ENCODE results near the gene INO80E.
"Not testable (repeated sequence)": the region's sequence is repeated elsewhere in the genome, so short reads cannot be mapped to it uniquely, and the experiment has no call there.

INO80E gene

DNA sequence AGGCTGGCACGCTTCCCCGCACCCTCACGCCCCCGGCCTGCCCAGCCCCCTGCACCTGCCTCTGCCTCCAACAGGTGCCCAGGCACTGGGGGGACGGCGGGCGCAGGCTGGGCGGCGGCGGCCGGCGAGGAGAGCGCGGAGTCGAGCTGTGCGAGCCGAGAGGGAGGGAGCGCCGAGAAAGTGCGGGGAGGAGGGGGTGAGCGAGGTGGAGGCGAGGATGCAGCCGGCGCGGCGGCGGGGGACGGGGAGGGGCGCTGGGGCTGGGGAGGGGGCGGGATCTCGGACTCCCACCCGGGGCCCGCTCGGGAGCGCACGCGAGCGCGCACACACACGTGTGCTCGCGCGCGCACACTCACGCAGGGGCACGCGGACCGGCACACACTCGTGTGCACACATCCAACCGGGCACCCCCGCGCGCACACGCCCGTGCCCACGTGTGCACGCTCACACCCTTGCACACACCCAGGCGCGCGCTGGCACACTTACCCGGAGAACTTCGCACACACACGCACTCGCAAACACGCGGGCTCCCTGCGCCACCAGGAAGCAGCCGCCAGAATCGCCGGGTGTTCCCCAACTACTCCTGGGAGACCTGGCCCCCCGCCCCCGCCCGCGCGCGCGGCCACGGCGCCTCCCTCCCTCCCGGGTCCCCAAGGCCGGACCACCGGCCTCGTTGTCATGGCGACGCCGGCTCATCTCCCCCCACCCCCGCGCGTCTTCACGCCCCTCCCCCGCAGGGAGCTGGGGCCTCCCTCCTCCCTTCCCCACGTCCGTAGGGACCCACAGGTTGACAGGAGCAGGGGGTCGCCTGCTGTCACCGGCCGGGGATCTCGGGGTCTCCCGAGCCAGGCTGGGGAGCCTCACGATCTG is 15.0 kb downstream of the INO80E start, which contains the start of gene DOC2A:
TSS of gene DOC2A (minus strand) at position 184 of the 870 bp plus-strand sequence. CDS start 805 bp downstream, outside the sequence.
- DNase-seq: no peak

DNA sequence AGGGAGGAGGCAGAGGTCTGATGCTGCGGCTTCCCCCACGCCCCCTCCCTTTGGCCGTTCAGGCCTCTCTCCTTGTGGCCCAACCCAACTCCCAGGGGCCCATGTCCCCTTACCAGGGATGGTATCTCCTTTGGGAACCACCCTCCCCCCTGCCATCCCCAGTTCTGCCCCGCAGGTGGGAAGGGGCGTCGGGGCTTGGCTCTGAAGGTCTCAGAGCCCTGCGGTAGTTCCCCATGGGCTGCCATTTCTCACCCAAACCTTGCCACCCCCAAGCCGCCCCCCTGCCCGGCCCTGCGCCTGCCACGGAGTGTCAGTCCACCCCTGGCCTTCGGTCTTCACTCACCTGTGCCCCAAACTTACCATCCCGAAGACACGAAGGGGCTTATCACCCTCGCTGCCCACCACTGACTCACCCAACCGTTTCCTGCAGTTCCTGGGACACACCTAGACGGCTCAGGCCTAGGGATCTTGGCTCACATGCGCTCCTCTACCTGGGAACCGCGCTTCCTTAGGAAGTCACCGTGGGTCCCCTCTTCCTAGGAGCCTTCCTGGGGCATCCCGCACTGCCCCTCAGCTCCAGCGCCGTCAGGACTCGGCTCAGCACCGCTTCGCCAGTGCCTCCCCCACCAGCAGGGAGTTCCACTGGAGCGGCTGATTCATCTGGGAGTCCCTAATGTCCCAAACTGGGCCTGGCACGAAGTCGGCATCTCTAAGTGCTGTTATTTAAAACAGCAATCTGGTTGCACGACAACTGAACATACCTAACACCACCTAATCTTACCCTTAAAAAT is 15.9 kb downstream of the INO80E start:
- DNase-seq: no peak

DNA sequence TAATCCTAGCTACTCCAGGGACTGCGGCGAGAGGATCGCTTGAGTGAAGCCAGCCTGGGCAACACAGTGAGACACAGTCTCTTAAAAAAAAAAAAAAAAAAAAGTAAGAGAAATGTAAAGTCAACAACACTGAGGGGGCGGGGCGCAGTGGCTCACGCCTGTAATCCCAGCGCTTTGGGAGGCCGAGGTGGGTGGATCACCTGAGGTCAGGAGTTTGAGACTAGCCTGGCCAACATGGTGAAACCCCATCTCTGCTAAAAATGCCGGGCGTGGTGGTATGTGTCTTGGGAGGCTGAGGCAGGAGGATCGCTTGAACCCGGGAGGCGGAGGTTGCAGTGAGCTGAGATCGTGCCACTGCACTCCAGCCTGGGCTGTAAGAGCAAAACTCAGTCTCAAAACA is 16.6 kb downstream of the INO80E start:
- DNase-seq: not testable (repeated sequence)

DNA sequence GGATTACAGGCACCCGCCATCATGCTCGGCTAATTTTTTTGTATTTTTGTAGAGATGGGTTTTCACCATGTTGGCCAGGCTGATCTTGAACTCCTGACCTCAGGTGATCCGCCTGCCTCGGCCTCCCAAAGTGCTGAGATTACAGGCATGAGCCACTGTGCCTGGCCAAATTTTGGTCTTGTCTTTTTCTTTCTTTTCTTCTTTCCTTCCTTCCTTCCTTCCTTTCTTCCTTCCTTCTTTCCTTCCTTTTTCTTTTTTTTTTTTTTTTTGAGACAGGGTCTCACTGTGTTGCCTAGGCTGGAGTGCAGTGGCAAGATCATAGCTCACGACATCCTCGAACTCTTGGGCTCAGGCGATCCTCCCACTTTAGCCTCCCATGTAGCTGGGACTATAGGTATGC is 19.4 kb downstream of the INO80E start:
- not testable (repeated sequence) for DNase-seq

DNA sequence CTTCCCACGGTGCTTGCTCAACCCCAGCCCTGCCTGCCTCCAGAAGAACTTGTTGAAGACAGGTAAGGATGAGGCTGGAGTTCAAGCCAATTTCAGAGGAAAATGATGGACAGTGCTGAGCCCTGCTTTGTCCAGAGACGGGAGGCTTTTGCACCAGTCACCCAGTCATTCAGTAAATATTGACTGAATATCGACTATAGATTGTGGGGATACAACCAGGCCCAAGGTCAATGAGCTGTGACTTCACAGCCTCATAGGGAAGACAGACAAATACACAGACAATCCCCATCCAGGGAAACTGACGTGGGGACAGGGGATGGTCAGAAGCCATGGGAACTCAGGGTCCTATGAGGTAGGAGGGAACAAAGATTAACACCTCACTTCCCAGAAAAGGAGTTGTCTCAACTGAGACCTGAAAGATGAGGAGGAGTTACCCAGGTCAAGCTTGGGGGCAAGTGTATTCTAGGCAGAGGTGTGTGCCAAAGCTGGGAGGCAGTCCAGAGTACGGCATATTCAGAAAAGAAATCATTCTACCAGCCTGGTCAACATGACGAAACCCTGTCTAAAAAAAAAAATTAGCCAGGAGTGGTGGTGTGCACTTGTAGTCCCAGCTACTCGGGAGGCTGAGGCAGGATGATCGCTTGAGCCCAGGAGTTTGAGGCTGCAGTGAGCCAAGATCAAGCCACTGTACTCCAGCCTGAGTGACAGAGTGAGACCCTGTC is 20.7 kb downstream of the INO80E start:
- no peak for DNase-seq

DNA sequence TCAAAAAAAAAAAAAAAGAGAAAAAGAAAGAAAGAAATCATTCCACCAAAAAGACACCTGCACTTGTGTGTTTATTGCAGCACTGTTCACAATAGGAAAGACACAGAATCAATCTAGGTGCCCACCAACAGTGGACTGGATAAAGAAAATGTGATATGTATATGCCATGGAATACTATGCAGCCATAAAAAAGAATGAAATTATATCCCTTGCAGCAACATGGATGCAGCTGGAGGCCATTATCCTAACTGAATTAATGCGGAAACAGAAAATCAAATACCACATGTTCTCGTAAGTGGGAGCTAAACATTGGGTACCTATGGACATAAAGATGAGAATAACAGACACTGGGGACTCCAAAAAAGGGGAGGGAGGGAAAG is 21.2 kb downstream of the INO80E start:
- DNase-seq: no peak

DNA sequence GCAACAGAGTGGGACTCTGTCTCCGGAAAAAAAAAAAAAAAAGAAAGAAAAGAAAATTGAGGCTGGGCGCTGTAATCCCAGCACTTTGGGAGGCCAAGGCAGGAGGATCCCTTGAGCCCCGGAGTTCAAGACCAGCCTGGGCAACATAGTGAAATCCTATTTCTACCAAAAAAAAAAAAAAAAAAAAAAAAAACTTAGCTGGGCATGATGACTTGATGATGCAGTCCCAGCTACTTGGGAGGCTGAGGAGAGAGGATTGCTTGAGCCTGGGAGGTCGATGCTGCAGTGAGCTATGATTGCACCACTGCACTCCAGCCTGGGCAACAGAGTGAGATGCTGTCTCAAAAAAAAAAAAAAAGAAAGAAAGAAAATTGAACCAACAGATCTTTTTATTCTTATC is 21.9 kb downstream of the INO80E start:
- DNase-seq: not testable (repeated sequence)

DNA sequence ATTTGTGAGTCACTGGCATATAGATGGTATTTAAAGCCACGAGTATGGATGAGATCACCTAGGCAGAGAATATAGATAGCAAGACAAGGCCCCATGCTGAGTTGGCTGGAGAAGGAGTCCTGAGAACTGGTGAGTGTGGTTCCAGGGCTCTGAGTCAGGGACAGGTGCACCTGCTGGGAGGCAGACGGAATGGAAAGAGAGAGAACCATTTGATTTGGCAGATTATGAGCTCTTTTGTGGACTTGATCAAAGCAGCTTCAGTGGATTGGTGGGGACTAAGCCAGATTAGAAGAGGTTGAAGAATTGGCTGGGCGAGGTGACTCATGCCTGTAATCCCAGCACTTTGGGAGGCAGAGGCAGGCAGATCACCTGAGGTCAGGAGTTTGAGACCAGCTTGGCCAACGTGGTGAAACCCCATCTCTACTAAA is 22.7 kb downstream of the INO80E start:
- DNase-seq: no peak

DNA sequence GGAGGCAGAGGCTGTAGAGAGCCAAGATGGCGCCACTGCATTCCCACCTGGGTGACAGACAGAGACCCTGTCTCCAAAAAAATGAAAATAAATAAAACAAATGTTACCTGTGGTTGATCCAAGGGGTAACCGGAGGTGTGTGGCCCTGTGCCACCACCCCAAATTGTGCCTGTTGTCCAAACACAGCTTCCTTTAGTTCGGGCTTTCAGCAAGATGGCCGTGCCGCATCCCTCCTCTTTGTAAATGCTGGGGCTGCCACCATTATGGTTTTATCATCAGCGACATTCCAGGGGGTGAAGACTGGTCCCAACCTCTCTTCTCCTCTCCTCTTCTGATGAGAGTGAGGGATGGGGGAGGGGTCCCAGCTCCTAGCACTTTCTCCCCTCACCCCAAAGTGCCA is 26.8 kb downstream of the INO80E start, which contains the start of gene C16orf92:
TSS of gene C16orf92 (plus strand) at position 312 of the 400 bp plus-strand sequence. CDS start 143 bp downstream, outside the sequence.
- no peak for DNase-seq

DNA sequence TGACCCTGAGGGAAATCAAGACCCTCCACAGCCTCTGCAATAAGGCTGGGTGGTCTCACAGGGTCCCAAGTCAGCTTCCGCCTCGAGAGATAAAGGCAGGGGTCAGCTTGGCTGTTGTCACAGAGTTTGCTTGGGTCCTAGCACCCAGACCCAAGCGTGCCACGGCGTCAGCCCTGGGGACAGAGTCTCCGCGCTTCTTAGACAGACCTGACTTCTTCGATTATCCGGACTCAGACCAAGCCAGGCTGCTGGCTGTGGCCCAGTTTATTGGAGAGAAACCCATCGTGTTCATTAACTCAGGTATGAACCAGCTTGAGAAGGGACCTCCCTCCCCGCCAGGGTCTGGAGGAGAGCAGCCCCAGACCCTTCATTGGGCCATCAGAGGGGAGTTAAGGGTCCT is 27.5 kb downstream of the INO80E start:
- DNase-seq: no peak

DNA sequence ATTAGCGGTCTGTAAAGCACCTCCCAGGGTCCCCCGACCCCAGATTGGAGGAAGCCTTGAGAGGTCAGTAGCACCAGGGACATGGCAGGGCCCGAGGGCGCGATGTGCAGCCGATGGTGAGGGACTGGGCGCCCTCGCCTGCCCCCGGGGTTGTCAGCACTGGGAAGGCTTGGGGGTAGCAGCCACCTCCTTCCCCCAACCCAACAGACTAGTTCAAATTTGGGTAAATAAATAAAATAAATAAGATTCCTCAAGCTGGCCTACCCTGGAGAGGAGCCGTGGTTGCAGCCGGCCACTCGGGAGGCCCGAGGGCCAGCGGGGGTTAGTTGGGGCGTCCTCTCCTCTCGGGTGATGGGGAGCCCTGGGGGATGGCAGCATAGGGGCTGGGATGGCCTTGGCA is 28.4 kb downstream of the INO80E start:
- no peak for DNase-seq

DNA sequence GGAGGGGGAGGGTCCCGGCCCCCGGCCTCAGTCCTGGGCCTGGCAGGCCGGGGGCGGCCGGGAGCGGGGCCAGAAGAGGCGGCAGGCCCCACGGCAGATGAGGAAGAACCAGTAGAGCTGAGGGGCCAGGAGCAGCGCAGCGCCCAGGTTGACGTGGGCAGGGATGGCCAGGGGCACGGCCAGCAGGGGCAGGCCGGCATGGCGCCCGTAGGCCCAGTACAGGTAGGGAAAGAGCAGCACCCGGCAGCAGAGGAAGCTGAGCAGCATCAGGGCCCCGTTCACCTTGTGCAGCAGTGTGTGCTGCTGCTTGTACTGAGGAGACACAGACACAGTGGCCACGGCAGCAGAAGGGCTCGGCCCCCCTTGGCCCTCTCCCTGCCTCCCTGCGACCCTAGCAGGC is 29.1 kb downstream of the INO80E start:
- no peak for DNase-seq

DNA sequence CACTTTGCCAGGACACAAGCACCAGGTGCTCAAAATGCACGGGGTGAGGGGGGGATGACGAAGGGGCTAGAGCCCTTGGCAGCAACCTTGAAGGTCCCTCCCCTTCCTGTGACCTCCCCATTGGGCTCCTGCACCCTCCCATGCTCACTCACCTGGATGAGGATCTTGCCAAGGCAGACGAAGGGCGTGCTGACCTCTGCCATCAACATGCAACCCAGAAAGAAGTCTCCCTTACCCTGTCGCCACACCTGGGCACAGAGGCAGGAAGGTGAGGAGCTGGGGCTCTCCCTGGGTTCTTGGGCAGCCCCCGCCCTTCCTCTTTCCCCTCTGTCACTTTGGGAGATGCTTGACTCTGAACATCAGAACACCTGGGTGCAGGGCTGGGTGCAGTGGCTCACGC is 29.5 kb downstream of the INO80E start:
- DNase-seq: no peak

DNA sequence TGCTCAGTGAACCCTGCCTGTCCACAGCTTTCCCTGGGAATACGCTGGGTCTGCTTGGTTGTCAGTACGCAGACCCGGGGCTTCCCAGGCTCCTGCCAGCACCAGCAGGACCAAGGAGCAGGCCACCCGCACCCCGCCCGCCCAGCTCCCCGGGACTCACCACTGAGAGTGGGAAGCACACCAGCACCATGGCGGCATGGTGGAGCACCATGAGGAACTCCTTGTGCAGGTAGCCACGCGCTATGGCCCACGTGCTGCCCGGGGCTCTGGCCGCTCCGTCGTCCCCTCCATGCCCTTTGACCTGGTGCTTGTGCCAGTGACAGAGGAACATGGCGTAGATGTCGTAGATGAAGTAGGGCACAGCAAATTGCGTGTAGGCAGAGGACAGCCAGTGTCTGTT is 30.4 kb downstream of the INO80E start:
- no peak for DNase-seq

DNA sequence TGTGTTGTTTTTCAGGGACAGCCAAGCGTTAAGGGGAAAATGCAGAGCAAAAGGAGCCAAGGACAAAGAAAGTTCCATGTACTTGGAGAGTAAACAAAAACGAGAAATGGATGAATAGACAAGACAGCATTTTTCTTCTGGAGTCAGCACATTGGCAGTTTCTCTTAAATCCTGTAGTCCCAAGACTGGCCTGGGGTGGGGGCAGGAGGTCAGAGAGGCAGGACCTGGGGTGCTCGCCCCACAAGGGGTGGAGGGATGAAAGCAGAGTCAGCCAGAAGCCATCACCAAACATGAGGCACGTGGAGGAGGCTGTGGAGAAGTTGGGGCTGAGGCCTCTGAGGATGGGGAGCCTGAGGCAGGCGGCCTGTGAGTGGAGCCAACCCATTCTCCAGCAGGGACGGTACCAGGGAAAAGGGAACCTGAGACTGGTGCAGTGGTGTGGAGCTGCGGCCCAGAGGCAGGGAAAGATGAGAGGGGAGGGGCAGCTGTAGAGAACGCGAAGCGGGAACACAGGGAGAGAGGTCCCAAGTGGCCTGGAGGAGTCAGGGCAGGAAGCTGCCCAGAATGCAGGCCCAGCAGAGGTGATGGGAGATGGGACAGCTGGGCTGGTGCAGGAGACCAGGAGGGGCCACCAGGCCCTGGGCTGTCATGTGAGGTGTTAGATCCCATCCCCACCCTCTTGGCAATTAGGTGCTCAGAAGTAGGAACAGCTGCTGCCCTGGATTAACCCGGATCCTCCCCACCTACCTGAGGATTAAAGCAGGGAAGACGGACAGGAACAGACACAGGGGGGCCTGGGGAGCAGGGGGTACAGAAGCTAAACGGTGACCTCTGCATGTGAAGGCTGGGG is 31.8 kb downstream of the INO80E start:
- DNase-seq: no peak

DNA sequence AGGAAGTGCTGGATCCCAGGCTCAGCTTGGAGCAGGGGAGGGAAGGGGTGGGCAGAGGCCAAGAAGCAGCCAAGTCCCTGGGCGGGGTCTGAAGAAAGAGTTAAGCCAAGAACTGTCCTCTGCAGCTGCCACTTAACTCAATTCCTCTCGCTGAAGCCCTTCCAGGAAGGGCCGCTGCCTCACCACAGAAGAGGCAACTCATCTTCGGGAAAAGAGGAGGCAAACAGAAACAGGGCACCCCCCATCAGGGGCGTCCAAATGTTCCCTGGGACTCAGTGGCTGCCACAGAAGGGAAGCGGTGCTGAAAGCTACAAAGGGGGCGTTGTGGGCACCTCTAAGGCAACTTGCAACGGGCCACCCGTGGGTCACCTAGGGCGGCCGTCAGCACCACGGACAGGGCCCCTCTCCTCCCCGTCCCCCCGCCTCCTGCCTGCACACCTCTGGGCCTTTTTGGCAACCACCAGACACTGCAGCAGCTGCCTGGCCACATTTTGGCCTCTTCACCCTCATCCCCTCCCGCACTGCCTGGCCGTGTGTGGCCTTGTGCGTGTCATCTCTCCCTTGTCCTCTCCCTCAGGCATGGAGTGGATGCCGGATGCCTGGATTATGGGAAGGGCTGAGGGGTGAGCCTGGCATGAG is 32.5 kb downstream of the INO80E start:
- DNase-seq: no peak

DNA sequence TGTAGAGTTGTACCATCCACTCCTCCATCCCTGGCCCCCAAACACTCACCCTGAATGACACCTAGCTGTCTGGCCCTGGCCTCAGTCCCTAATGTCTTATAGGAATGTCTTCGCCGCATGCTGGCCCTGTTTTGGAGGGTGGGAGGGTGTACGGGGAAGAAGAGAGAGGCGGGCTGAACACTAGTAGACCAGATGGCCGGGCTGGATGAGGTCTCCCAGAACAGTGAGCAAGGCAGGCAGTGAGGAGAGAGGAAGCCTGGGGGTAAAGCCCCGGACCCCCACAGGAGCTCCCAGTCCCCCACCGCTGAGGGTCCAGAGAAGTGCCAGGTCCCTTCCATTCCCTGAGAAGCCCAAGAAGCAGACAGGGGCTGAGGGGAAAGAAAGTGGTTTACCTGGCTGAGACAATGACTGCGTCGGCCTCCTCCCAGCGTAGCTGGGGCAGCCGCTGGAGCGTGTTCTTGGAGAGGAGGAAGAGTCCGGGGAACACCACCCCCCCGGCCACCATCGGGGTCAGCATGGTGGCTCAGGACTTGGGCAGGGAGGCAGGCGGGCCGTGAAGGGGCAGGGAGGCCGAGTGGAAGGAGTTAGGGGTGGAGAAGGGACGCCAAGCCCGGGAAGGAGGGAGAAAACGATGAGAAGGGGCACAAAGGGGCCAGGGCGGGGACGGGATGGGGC is 34.1 kb downstream of the INO80E start:
- no peak for DNase-seq

DNA sequence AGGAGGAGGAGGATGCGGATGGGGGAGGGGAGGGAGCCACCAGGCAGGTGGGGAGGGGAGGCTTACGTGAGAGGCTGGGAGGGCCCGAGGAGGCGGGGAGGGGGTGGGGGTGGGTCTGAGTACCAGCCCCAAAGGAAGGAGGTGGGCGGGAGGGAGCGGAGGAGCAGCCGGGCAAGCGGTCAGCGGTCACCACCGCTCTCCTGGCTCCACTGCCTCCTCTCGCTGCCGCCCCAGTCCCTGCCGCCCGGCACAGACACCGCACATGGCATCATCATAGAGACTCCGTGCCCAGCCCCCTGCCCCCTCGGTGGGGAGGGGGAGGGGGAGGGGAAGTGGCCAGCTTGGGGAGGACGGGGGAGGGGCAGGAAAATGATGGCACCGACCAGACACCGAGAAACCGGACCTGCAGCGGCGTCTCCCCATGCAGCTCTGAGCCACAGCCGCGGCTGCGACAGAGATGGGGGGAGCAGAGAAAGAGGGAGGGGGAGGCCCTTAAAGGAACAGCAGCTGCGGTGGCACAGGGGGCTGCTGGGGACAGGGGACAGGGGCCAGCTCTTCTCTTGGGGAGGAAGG is 34.9 kb downstream of the INO80E start, which contains the start of gene TLCD3B:
TSS of gene TLCD3B (minus strand) at position 431 of the 573 bp plus-strand sequence. CDS start 744 bp downstream, outside the sequence.
- DNase-seq: no peak

DNA sequence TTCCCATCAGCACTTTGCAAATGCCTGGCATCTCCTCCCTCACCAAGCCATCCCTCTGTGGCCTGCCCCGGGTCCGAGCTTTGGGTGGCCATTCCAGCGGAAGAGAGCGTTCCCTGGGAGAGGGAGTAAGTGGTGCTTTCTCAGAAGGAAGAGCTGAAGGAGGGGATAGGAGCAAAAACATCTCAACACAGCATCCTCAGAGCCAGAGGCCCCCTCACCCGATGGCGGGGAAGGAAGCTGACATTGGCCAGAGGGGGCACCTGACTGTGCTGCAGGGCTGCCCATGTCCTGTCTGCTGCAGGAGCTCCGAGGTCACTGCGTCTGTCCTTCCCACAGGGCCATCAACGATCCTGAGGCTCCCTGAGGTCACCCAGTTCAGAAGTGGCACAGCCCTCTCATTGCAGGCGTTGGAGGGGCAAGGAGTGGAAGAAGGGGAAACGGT is 35.5 kb downstream of the INO80E start:
- no peak for DNase-seq

DNA sequence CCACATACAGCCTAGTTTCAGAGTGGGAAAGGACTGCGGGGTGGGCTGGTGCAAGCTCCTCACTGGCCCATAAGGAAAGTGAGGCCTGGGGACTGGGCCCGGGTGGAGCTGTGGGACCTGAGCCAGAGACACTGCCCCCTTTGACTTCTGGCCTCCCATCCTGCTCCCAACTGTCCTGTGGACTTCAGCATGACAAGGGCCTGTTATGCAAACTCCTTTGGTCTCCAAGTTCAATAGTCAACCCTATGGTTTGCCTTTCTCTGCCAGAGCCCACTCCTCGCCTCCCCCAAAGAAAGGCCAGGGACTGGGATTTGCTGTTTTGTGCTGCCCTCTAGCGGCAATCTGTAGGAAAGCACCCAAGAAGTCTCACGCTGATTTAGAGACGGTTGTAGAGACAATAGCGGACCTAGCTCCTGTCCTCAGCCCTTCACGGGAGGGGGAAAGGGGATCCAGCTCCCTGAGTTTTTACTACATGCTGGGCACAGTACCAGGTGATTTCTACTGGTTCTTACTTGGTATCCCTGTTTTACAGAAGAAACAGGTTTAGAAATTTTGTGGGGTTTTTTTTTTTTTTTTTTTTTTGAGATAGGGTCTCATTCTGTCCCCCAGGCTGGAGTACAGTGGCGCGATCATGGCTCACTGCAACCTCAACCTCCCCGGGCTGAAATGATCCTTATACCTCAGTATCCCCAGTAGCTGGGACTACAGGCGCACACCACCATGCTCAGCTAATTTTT is 36.2 kb downstream of the INO80E start:
- peak; percentile 62 for DNase-seq
